Measurements from ENCODE around the gene DIAPH1. TPM values are rescaled to one million over a fixed set of nuclear protein-coding genes. Genes with fewer than 3 reads are reported as not detected.

Gene DIAPH1
- total RNA-seq, 1 donor from 2014 or later, result 64.1 TPM

DNA sequence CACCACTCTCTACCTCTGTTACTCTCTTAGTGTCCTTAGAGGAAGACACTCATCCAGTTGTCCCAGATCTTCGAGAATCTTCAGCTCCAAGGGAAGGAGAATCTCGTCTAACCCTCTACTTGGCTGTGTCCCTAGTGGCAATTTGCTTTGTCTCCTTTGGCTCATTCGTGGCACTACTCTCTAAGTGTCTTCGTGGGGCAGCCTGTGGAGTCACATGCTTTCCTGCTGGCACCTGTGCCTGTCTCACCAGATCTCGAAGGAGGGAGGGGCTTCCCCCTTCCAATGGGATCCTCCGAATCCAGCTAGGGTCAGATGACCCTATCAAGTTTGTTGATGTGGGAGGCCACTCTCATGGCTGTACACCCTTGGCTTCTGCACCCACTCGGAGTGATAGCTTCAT lies 131.7 kb downstream of the DIAPH1 start:
- intact Hi-C loops (cut with DNase I), result no loop called here

GRCh38 chr5:141486091-141486490 lies 132.7 kb downstream of the DIAPH1 start:
- Histone ChIP-seq H3K4me1 (peaks cover 67% of the 10 kb centered on the region), H3K27me3 (no peaks in the 10 kb centered on the region), H3K36me3 (peaks cover 0 to 7% of the 10 kb centered on the region in 2 donors), H3K9me3 (no peaks in the 10 kb centered on the region), H3K4me3 (peak overlapping the region in 1 of 2 donors; percentile 45), H3K27ac (no peak overlapping the region)
- TF ChIP-seq, protein P1, sequence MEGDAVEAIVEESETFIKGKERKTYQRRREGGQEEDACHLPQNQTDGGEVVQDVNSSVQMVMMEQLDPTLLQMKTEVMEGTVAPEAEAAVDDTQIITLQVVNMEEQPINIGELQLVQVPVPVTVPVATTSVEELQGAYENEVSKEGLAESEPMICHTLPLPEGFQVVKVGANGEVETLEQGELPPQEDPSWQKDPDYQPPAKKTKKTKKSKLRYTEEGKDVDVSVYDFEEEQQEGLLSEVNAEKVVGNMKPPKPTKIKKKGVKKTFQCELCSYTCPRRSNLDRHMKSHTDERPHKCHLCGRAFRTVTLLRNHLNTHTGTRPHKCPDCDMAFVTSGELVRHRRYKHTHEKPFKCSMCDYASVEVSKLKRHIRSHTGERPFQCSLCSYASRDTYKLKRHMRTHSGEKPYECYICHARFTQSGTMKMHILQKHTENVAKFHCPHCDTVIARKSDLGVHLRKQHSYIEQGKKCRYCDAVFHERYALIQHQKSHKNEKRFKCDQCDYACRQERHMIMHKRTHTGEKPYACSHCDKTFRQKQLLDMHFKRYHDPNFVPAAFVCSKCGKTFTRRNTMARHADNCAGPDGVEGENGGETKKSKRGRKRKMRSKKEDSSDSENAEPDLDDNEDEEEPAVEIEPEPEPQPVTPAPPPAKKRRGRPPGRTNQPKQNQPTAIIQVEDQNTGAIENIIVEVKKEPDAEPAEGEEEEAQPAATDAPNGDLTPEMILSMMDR (IDR thresholded peaks at IDR 0.05), result no peak
- TF ChIP-seq POLR2AphosphoS5 (IDR thresholded peaks at IDR 0.05; ENCODE audit: insufficient read depth in 1 of 2, low read depth in 1 of 2) (no peak), POLR2A (IDR thresholded peaks at IDR 0.05) (no peak)
- intact Hi-C loops (cut with DNase I), result no loop called here
- DNase-seq (ENCODE audit: extremely low spot score in 2 of 2), result no peak

More for the DNA sequence above, 131.7 kb downstream of the DIAPH1 start:
- Histone ChIP-seq H3K27ac (no peak overlapping the region), H3K27me3 (no peaks in the 10 kb centered on the region), H3K36me3 (peaks cover 0 to 7% of the 10 kb centered on the region in 2 donors), H3K4me1 (peaks cover 65% of the 10 kb centered on the region), H3K4me3 (no peak overlapping the region), H3K9me3 (no peaks in the 10 kb centered on the region)
- DNase-seq (ENCODE audit: extremely low spot score in 2 of 2), result no peak
- TF ChIP-seq, protein P1 (IDR thresholded peaks at IDR 0.05), result no peak
- no peak for TF ChIP-seq POLR2AphosphoS5 (IDR thresholded peaks at IDR 0.05; ENCODE audit: insufficient read depth in 1 of 2, low read depth in 1 of 2)
- TF ChIP-seq POLR2A (IDR thresholded peaks at IDR 0.05), result no peak

- H3K27me3 ChIP-seq, result no peaks in the 10 kb centered on the region
- peak overlapping the region; percentile 63 for H3K27ac ChIP-seq
- H3K4me3 ChIP-seq, result peak overlapping the region; percentile 43 to 45
- no peaks in the 10 kb centered on the region for H3K9me3 ChIP-seq
- H3K36me3 ChIP-seq, result peaks cover 0 to 8% of the 10 kb centered on the region in 2 donors
- DNase-seq (ENCODE audit: extremely low spot score in 2 of 2), result no peak
- intact Hi-C loops (cut with DNase I), result no loop called here
- TF ChIP-seq, protein P1 (IDR thresholded peaks at IDR 0.05), result no peak
- TF ChIP-seq POLR2A (IDR thresholded peaks at IDR 0.05) (no peak), POLR2AphosphoS5 (IDR thresholded peaks at IDR 0.05; ENCODE audit: insufficient read depth in 1 of 2, low read depth in 1 of 2) (no peak)
- peaks cover 73% of the 10 kb centered on the region for H3K4me1 ChIP-seq
These were observed 133.3 kb downstream of the DIAPH1 start for GRCh38 chr5:141485321-141486055.

GRCh38 chr5:141484641-141485311 lies 134.0 kb downstream of the DIAPH1 start, which contains the start of gene PCDHGC4:
PCDHGC4 (plus strand) TSS chr5:141485030; CDS start chr5:141485174, 144 bp downstream.
- DNase-seq (ENCODE audit: extremely low spot score in 2 of 2), result no peak
- H3K27me3 ChIP-seq, result no peaks in the 10 kb centered on the region
- no peaks in the 10 kb centered on the region for H3K9me3 ChIP-seq
- peaks cover 79% of the 10 kb centered on the region for H3K4me1 ChIP-seq
- H3K36me3 ChIP-seq, result peaks cover 0 to 12% of the 10 kb centered on the region in 2 donors
- TF ChIP-seq, protein P1 (IDR thresholded peaks at IDR 0.05), result no peak
- TF ChIP-seq POLR2AphosphoS5 (IDR thresholded peaks at IDR 0.05; ENCODE audit: insufficient read depth in 1 of 2, low read depth in 1 of 2) (peak in 1 of 2 donors; percentile 16), POLR2A (IDR thresholded peaks at IDR 0.05) (no peak)
- intact Hi-C loops (cut with DNase I), result no loop called here
- peak within 1 kb of the TSS; percentile 43 to 45 for H3K4me3 ChIP-seq
- H3K27ac ChIP-seq, result peak within 1 kb of the TSS; percentile 63

Measured in vagina (tissue), 2 donors.